HEK293 (cell line): Measurements from ENCODE around the gene DNAJB2.

ENCODE experiments used
- CTCF ChIA-PET: fragments of 350-600 bp; formaldehyde crosslinking; extraction: SDS; loops from one replicate; lab custom pipeline; 2021; ENCODE audit warnings: antibody characterized with exemption; lab: Yijun Ruan, JAX
- POLR2A ChIA-PET: fragments of 300-600 bp; formaldehyde crosslinking; extraction: SDS; loops from one replicate; lab custom pipeline; 2020; ENCODE audit warnings: antibody characterized with exemption, inconsistent platforms; lab: Yijun Ruan, JAX
- H3K27ac ChIP-seq: fragments of 200-500 bp; sonication (Bioruptor generic); 2 replicates; pipeline ENCODE4 v1.5.1; 2014; ENCODE audit warnings: low read depth, low read length, control low read depth, inconsistent platforms; ENCODE audit errors: extremely low read depth
- H3K36me3 ChIP-seq, 2 experiments: fragments of 200-500 bp in 1 of 2; sonication (Bioruptor generic) in 1 of 2; 1 replicate in 1 of 2; 2 replicates in 1 of 2; pipeline ENCODE4 v1.5.1; 2014 to 2017; ENCODE audit warnings: inconsistent platforms in 2 of 2, low read length in 2 of 2; ENCODE audit not compliant: control insufficient read depth in 2 of 2, insufficient read depth in 1 of 2
- H3K4me1 ChIP-seq: fragments of 200-500 bp; sonication (Bioruptor generic); 2 replicates; pipeline ENCODE4 v1.5.1; 2014; ENCODE audit warnings: mild to moderate bottlenecking, low read length, inconsistent platforms; ENCODE audit not compliant: control insufficient read depth, insufficient read depth
- H3K4me3 ChIP-seq: 2 replicates; pipeline ENCODE4 v1.5.1; 2011; ENCODE audit warnings: low read depth, mild to moderate bottlenecking, control low read depth, low read length, moderate library complexity
- H3K9me3 ChIP-seq: fragments of 200-500 bp; sonication (Bioruptor generic); 2 replicates; pipeline ENCODE4 v1.5.1; 2014; ENCODE audit warnings: low read depth, low read length, inconsistent platforms; ENCODE audit not compliant: control insufficient read depth, insufficient read depth
- HOXC10 ChIP-seq: sonication (generic); formaldehyde crosslinking; IDR thresholded peaks from 2 replicates; pipeline ENCODE4 v1.8.1; 2023; ENCODE audit warnings: mild to moderate bottlenecking, missing genetic modification reagents
- KLF7 ChIP-seq: fragments of 450-650 bp; formaldehyde crosslinking; IDR thresholded peaks from 2 replicates; pipeline ENCODE4 v1.5.1; 2016; ENCODE audit warnings: missing biosample characterization, missing genetic modification characterization, borderline replicate concordance
- MYNN ChIP-seq: fragments of 450-650 bp; formaldehyde crosslinking; IDR thresholded peaks from 2 replicates; pipeline ENCODE4 v1.5.1; 2016; ENCODE audit warnings: missing biosample characterization, missing genetic modification characterization, borderline replicate concordance
- TRIM28 ChIP-seq: IDR thresholded peaks from 2 replicates; pipeline ENCODE4 v1.6.1; 2011; ENCODE audit warnings: low read length, control low read depth, borderline replicate concordance
- YY1 ChIP-seq: fragments of 450-650 bp; formaldehyde crosslinking; IDR thresholded peaks from 2 replicates; pipeline ENCODE4 v1.5.1; 2018; ENCODE audit warnings: missing biosample characterization, missing genetic modification characterization
- ZFP3 ChIP-seq: fragments of 450-650 bp; formaldehyde crosslinking; IDR thresholded peaks from 2 replicates; pipeline ENCODE4 v1.5.1; 2016; ENCODE audit warnings: low read depth, missing biosample characterization, missing genetic modification characterization
- ZIC2 ChIP-seq: fragments of 450-650 bp; formaldehyde crosslinking; IDR thresholded peaks from 2 replicates; pipeline ENCODE4 v1.5.1; 2016; ENCODE audit warnings: missing biosample characterization, missing genetic modification characterization
- ZNF202 ChIP-seq: fragments of 450-650 bp; formaldehyde crosslinking; IDR thresholded peaks from 2 replicates; pipeline ENCODE4 v1.5.1; 2016; ENCODE audit warnings: missing biosample characterization, missing genetic modification characterization, borderline replicate concordance
- ZNF23 ChIP-seq: fragments of 450-650 bp; formaldehyde crosslinking; IDR thresholded peaks from 2 replicates; pipeline ENCODE4 v1.5.1; 2016; ENCODE audit warnings: missing biosample characterization, missing genetic modification characterization, borderline replicate concordance
- ZNF423 ChIP-seq: fragments of 450-650 bp; formaldehyde crosslinking; IDR thresholded peaks from 2 replicates; pipeline ENCODE4 v1.5.1; 2016; ENCODE audit warnings: missing biosample characterization, missing genetic modification characterization
- ZNF521 ChIP-seq: fragments of 450-650 bp; formaldehyde crosslinking; IDR thresholded peaks from 2 replicates; pipeline ENCODE4 v1.5.1; 2017; ENCODE audit warnings: missing biosample characterization, mild to moderate bottlenecking, missing genetic modification characterization
- ZNF571 ChIP-seq: fragments of 450-650 bp; formaldehyde crosslinking; IDR thresholded peaks from 2 replicates; pipeline ENCODE4 v1.5.0; 2017; ENCODE audit warnings: missing biosample characterization, missing genetic modification characterization
- ZNF610 ChIP-seq: fragments of 450-650 bp; formaldehyde crosslinking; IDR thresholded peaks from 2 replicates; pipeline ENCODE4 v1.5.1; 2016; ENCODE audit warnings: missing biosample characterization, missing genetic modification characterization, borderline replicate concordance
- ZNF623 ChIP-seq: fragments of 450-650 bp; formaldehyde crosslinking; IDR thresholded peaks from 2 replicates; pipeline ENCODE4 v1.5.1; 2016; ENCODE audit warnings: missing biosample characterization, missing genetic modification characterization
- ZNF629 ChIP-seq: fragments of 450-650 bp; formaldehyde crosslinking; IDR thresholded peaks from 2 replicates; pipeline ENCODE4 v1.5.1; 2017; ENCODE audit warnings: missing biosample characterization, missing genetic modification characterization
- ZNF701 ChIP-seq: fragments of 450-650 bp; formaldehyde crosslinking; IDR thresholded peaks from 2 replicates; pipeline ENCODE4 v1.5.1; 2016; ENCODE audit warnings: missing biosample characterization, missing genetic modification characterization
- ZNF776 ChIP-seq: fragments of 450-650 bp; formaldehyde crosslinking; IDR thresholded peaks from 2 replicates; pipeline ENCODE4 v1.5.0; 2017; ENCODE audit warnings: missing biosample characterization, missing genetic modification characterization, borderline replicate concordance
- TF ChIP-seq, protein P1 (sequence below): fragments of 450-650 bp; formaldehyde crosslinking; IDR thresholded peaks from 2 replicates; pipeline ENCODE4 v1.5.1; 2017; ENCODE audit warnings: missing biosample characterization, missing genetic modification characterization
- TF ChIP-seq, protein P2 (sequence below): fragments of 450-650 bp; formaldehyde crosslinking; IDR thresholded peaks from 2 replicates; pipeline ENCODE4 v1.5.1; 2016; ENCODE audit warnings: missing biosample characterization, missing genetic modification characterization

The DNAJB2 gene

DNA sequence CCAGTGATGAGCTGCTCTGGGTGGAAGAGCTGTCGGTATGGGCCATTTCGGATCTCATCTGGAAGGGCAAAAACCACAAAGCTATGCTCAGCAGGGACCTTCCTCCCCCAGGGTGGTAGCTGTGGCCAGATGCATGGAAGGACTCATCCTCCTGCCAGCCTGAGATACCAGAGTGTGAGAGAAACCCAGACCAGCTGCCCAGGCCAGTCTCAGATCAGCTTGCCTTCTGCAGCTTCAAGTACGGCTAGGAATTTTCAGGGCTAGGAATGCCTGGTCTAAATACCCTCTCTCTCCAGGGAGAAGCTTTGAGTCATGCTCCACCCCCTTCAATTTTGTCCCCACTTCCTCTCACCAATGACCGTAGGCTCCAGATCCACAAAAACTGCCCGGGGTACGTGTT is 27.5 kb upstream of the DNAJB2 start:
- Histone ChIP-seq H3K27ac (no peak overlapping the region), H3K9me3 (no peaks in the 10 kb centered on the region), H3K4me1 (peaks cover 4% of the 10 kb centered on the region; the same call in 1 of the 2 replicates), H3K36me3 (peaks cover 0 to 31% of the 10 kb centered on the region in 2 experiments; a peak in 1 of 3 replicates), H3K4me3 (no peak overlapping the region)
- TF ChIP-seq ZNF571 = no peak
- no peak for TF ChIP-seq ZNF629
- TF ChIP-seq ZNF521 (tag by site-specific recombination) = no peak
- CTCF ChIA-PET = interaction anchor here (0.6 to 6.2 kb wide), 5 partner anchors 22 to 94 kb away, joined by 3 to 83 read pairs (median 6); partner anchors contain the start of genes ANKZF1, ATG9A and DNAJB2
- POLR2A ChIA-PET = interaction anchor here (1.1 to 2.1 kb wide), 3 partner anchors 23 to 45 kb away, joined by 3 to 5 read pairs (median 4); partner anchors contain the start of genes DNAJB2 and ZFAND2B

- H3K36me3 ChIP-seq = peaks cover 0 to 26% of the 10 kb centered on the region in 2 experiments; a peak in 1 of 3 replicates
- H3K4me3 ChIP-seq = no peak overlapping the region
- CTCF ChIA-PET = interaction anchor here (0.6 to 6.2 kb wide), 6 partner anchors 22 to 94 kb away, joined by 3 to 83 read pairs (median 5); partner anchors contain the start of genes ANKZF1, ATG9A and DNAJB2
These were observed 27.1 kb upstream of the DNAJB2 start for GRCh38 chr2:219252084-219252483.

GRCh38 chr2:219252570-219252899 is 26.6 kb upstream of the DNAJB2 start:
- POLR2A ChIA-PET = interaction anchor here (0.6 to 1.6 kb wide), 5 partner anchors 13 to 46 kb away, joined by 3 to 9 read pairs (median 5); partner anchors contain the start of genes DNAJB2 and ZFAND2B
- H3K4me1 ChIP-seq = peaks cover 4% of the 10 kb centered on the region; the same call in 1 of the 2 replicates
- H3K36me3 ChIP-seq = peaks cover 0 to 22% of the 10 kb centered on the region in 2 experiments; a peak in 1 of 3 replicates
- H3K27ac ChIP-seq = no peak overlapping the region
- H3K9me3 ChIP-seq = no peaks in the 10 kb centered on the region
- CTCF ChIA-PET = interaction anchor here (1.0 to 6.2 kb wide), 4 partner anchors 23 to 46 kb away, joined by 3 to 83 read pairs (median 10); partner anchors contain the start of genes ANKZF1, ATG9A and DNAJB2
- no peak overlapping the region for H3K4me3 ChIP-seq
- no peak for TF ChIP-seq ZFP3 (tag by site-specific recombination)
- TF ChIP-seq ZNF423 (tag by site-specific recombination) = no peak
- no peak for TF ChIP-seq HOXC10 (CRISPR knock-in tag)
- no peak for TF ChIP-seq YY1 (tag by site-specific recombination)
- TF ChIP-seq, protein P1, sequence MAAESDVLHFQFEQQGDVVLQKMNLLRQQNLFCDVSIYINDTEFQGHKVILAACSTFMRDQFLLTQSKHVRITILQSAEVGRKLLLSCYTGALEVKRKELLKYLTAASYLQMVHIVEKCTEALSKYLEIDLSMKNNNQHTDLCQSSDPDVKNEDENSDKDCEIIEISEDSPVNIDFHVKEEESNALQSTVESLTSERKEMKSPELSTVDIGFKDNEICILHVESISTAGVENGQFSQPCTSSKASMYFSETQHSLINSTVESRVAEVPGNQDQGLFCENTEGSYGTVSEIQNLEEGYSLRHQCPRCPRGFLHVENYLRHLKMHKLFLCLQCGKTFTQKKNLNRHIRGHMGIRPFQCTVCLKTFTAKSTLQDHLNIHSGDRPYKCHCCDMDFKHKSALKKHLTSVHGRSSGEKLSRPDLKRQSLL (tag by site-specific recombination) = no peak
- no peak for TF ChIP-seq MYNN
- no peak for TF ChIP-seq ZNF623 (tag by site-specific recombination)
- TF ChIP-seq ZNF701 (tag by site-specific recombination) = no peak
- no peak for TF ChIP-seq ZNF23
- TF ChIP-seq ZNF610 (tag by site-specific recombination) = no peak
- TF ChIP-seq ZNF202 (tag by site-specific recombination) = no peak
- no peak for TF ChIP-seq TRIM28
- no peak for TF ChIP-seq KLF7 (tag by site-specific recombination)
- TF ChIP-seq, protein P2, sequence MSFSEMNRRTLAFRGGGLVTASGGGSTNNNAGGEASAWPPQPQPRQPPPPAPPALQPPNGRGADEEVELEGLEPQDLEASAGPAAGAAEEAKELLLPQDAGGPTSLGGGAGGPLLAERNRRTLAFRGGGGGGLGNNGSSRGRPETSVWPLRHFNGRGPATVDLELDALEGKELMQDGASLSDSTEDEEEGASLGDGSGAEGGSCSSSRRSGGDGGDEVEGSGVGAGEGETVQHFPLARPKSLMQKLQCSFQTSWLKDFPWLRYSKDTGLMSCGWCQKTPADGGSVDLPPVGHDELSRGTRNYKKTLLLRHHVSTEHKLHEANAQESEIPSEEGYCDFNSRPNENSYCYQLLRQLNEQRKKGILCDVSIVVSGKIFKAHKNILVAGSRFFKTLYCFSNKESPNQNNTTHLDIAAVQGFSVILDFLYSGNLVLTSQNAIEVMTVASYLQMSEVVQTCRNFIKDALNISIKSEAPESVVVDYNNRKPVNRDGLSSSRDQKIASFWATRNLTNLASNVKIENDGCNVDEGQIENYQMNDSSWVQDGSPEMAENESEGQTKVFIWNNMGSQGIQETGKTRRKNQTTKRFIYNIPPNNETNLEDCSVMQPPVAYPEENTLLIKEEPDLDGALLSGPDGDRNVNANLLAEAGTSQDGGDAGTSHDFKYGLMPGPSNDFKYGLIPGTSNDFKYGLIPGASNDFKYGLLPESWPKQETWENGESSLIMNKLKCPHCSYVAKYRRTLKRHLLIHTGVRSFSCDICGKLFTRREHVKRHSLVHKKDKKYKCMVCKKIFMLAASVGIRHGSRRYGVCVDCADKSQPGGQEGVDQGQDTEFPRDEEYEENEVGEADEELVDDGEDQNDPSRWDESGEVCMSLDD = no peak

More at GRCh38 chr2:219252084-219252483, 27.1 kb upstream of the DNAJB2 start:
- TF ChIP-seq ZIC2 (tag by site-specific recombination) (peak; percentile 71), ZNF776 (tag by site-specific recombination) (no peak)
- no peaks in the 10 kb centered on the region for H3K9me3 ChIP-seq
- no peak overlapping the region for H3K27ac ChIP-seq
- POLR2A ChIA-PET = interaction anchor here (0.6 to 2.1 kb wide), 4 partner anchors 13 to 46 kb away, joined by 3 to 5 read pairs (median 4); partner anchors contain the start of genes DNAJB2 and ZFAND2B
- H3K4me1 ChIP-seq = peaks cover 4% of the 10 kb centered on the region; the same call in 1 of the 2 replicates
